GM19351 (cell line): ENCODE data around the gene FGFRL1.
"Not testable (repeated sequence)": the region's sequence is repeated elsewhere in the genome, so short reads cannot be mapped to it uniquely, and the experiment has no call there.

ENCODE experiments used
- ATAC-seq: cut with Tn5 transposase; IDR thresholded peaks from one replicate; pipeline ENCODE4 v1.9.1; 2021; ENCODE audit warnings: mild to moderate bottlenecking, moderate library complexity; ENCODE audit not compliant: unreplicated experiment

FGFRL1 gene

GRCh38 chr4:1048773-1049590 lies 37.6 kb downstream of the FGFRL1 start:
- ATAC-seq, result no peak

GRCh38 chr4:1049591-1049905 lies 38.1 kb downstream of the FGFRL1 start:
- no peak for ATAC-seq

GRCh38 chr4:1050486-1051213 lies 39.2 kb downstream of the FGFRL1 start:
- no peak for ATAC-seq

GRCh38 chr4:1051472-1051871 lies 40.0 kb downstream of the FGFRL1 start:
- no peak for ATAC-seq

GRCh38 chr4:1052231-1052671 lies 40.8 kb downstream of the FGFRL1 start:
- ATAC-seq, result no peak

GRCh38 chr4:1053080-1053661 lies 41.7 kb downstream of the FGFRL1 start:
- ATAC-seq, result no peak

- ATAC-seq, result not testable (repeated sequence)
These were observed 42.5 kb downstream of the FGFRL1 start for GRCh38 chr4:1053891-1054290.

GRCh38 chr4:1054696-1055242 lies 43.3 kb downstream of the FGFRL1 start:
- not testable (repeated sequence) for ATAC-seq

GRCh38 chr4:1055243-1055701 lies 43.8 kb downstream of the FGFRL1 start:
- peak; percentile 23 for ATAC-seq

GRCh38 chr4:1055721-1056590 lies 44.5 kb downstream of the FGFRL1 start:
- peak; percentile 95 for ATAC-seq

GRCh38 chr4:1056671-1057402 lies 45.4 kb downstream of the FGFRL1 start:
- ATAC-seq, result no peak

- ATAC-seq, result no peak
These were observed 45.9 kb downstream of the FGFRL1 start for GRCh38 chr4:1057403-1057745.

GRCh38 chr4:1058198-1058996 lies 47.0 kb downstream of the FGFRL1 start:
- ATAC-seq, result no peak

GRCh38 chr4:1058997-1059665 lies 47.7 kb downstream of the FGFRL1 start:
- no peak for ATAC-seq

GRCh38 chr4:1060121-1060520 lies 48.7 kb downstream of the FGFRL1 start:
- no peak for ATAC-seq

GRCh38 chr4:1060621-1061020 lies 49.2 kb downstream of the FGFRL1 start:
- no peak for ATAC-seq

- ATAC-seq, result no peak
These were observed 49.8 kb downstream of the FGFRL1 start for GRCh38 chr4:1061056-1061700.

GRCh38 chr4:1061760-1062159 lies 50.3 kb downstream of the FGFRL1 start:
- ATAC-seq, result no peak
